RCC 7860 (cell line): ENCODE results near the gene ID4.

Experiments used
- DNase-seq: peaks from one replicate; pipeline ENCODE4 v3.0.0-alpha.2; 2015; ENCODE audit warnings: low spot score
- FAIRE-seq: peaks from 2 replicates; lab custom pipeline; 2012; peaks lifted over from hg19 to GRCh38; lab: Jason Lieb, UNC

The ID4 gene

GRCh38 chr6:19855536-19855935 is 18.4 kb downstream of the ID4 start:
- FAIRE-seq (no peak), DNase-seq (no peak)

- FAIRE-seq (no peak), DNase-seq (no peak)
Observed at GRCh38 chr6:19857139-19857538, 20.0 kb downstream of the ID4 start.

GRCh38 chr6:19857703-19858102 is 20.5 kb downstream of the ID4 start:
- no peak for FAIRE-seq
- no peak for DNase-seq

- no peak for FAIRE-seq
- no peak for DNase-seq
Observed at GRCh38 chr6:19860235-19860877, 23.2 kb downstream of the ID4 start.

- no peak for FAIRE-seq
- DNase-seq = no peak
Observed at GRCh38 chr6:19864285-19864684, 27.1 kb downstream of the ID4 start.

- FAIRE-seq (no peak), DNase-seq (no peak)
Observed at GRCh38 chr6:19865178-19865577, 28.0 kb downstream of the ID4 start.

GRCh38 chr6:19866173-19866984 is 29.2 kb downstream of the ID4 start:
- DNase-seq (no peak), FAIRE-seq (no peak)

- DNase-seq (peak; percentile 50), FAIRE-seq (no peak)
Observed at GRCh38 chr6:19866985-19867627, 29.9 kb downstream of the ID4 start.

- no peak for DNase-seq
Observed at GRCh38 chr6:19869464-19869863, 32.3 kb downstream of the ID4 start.

GRCh38 chr6:19870322-19870721 is 33.2 kb downstream of the ID4 start:
- no peak for DNase-seq
- no peak for FAIRE-seq

More at GRCh38 chr6:19869464-19869863, 32.3 kb downstream of the ID4 start:
- FAIRE-seq = no peak

GRCh38 chr6:19873031-19873430 is 35.9 kb downstream of the ID4 start:
- no peak for FAIRE-seq
- no peak for DNase-seq

- FAIRE-seq (no peak), DNase-seq (no peak)
Observed at GRCh38 chr6:19876672-19877071, 39.5 kb downstream of the ID4 start.

GRCh38 chr6:19879663-19880062 is 42.5 kb downstream of the ID4 start:
- no peak for DNase-seq
- no peak for FAIRE-seq

- DNase-seq = no peak
- no peak for FAIRE-seq
Observed at GRCh38 chr6:19880066-19880465, 42.9 kb downstream of the ID4 start.

GRCh38 chr6:19891451-19891850 is 54.3 kb downstream of the ID4 start:
- DNase-seq = no peak

More at GRCh38 chr6:19891451-19891850, 54.3 kb downstream of the ID4 start:
- no peak for FAIRE-seq
